Measurements from ENCODE around the gene DNER. TPM values are rescaled to one million over a fixed set of nuclear protein-coding genes. Genes with fewer than 3 reads are reported as not detected.

DNER gene
- polyA plus RNA-seq, 2 of the 4 experiments (the other 2 are of a cell fraction) = 0.34 to 4.2 TPM

GRCh38 chr2:229591611-229592010, 122.7 kb downstream of the DNER start:
- Histone ChIP-seq H3K4me1 (peaks cover 2% of the 10 kb centered on the region; the same call in 2 of the 3 replicates), H3K4me3 (no peak overlapping the region), H3K27ac (no peak overlapping the region), H3K4me2 (0 out of 3 replicates have a peak overlapping the region, but pooled peaks have one; percentile 3), H3K9me3 (no peaks in the 10 kb centered on the region)
- DNase-seq (ENCODE audit: low read depth in 1 of 2, low spot score in 1 of 2) (no peak), FAIRE-seq (no peak), ATAC-seq (no peak)
- WGBS (ENCODE audit: missing lambda C conversion rate) = 28% methylated on average over 9 of the region's 9 CpGs
- TF ChIP-seq E2F6 (IDR thresholded peaks at IDR 0.05; ENCODE audit: borderline replicate concordance, low read depth) (no peak), JUNB (IDR thresholded peaks at IDR 0.05) (no peak), HOXA7 (CRISPR knock-in tag; IDR thresholded peaks at IDR 0.05) (no peak), NPAS2 (CRISPR knock-in tag; IDR thresholded peaks at IDR 0.05; ENCODE audit: borderline replicate concordance) (no peak), HOXB5 (CRISPR knock-in tag; IDR thresholded peaks at IDR 0.05) (no peak), MAFK (IDR thresholded peaks at IDR 0.05; ENCODE audit: partially characterized antibody) (no peak), SMC3 (IDR thresholded peaks at IDR 0.05) (no peak), NFE2L2 (conservative IDR thresholded peaks at IDR 0.05; ENCODE audit: low read length) (no peak), PHF8 (IDR thresholded peaks at IDR 0.05; ENCODE audit: borderline replicate concordance, low read depth) (no peak), PBX3 (IDR thresholded peaks at IDR 0.05) (no peak), ZSCAN20 (CRISPR knock-in tag; IDR thresholded peaks at IDR 0.05) (no peak), KDM5A (IDR thresholded peaks at IDR 0.05) (no peak), HMGXB4 (CRISPR knock-in tag; IDR thresholded peaks at IDR 0.05; ENCODE audit: borderline replicate concordance) (no peak), JUN (IDR thresholded peaks at IDR 0.05) (no peak)
- CTCF ChIA-PET = interaction anchor here (1.5 kb wide), 1 partner anchor 168 kb away, joined by 3 read pairs; no protein-coding TSS in a partner anchor
- POLR2A ChIA-PET = no interaction called here

GRCh38 chr2:229586746-229587705, 127.3 kb downstream of the DNER start:
- ATAC-seq = peak; percentile 99 to 100
- Histone ChIP-seq H3K4me2 (peak overlapping the region; percentile 80), H3K4me3 (peak overlapping the region; percentile 32; the same call in 2 of the 3 replicates), H3K27ac (peak overlapping the region; percentile 72 to 78), H3K4me1 (peaks cover 11% of the 10 kb centered on the region; the same call in 2 of the 3 replicates), H3K9me3 (no peaks in the 10 kb centered on the region)
- CTCF ChIA-PET = interaction anchor here (0.5 to 4.3 kb wide), 43 partner anchors 9 to 1874 kb away, joined by 3 to 63 read pairs (median 4); no protein-coding TSS in a partner anchor
- FAIRE-seq = no peak
- TF ChIP-seq SMC3 (IDR thresholded peaks at IDR 0.05) (peak; percentile 96), CTCF (IDR thresholded peaks at IDR 0.05) (peak; percentile 87), HOXB5 (CRISPR knock-in tag; IDR thresholded peaks at IDR 0.05) (no peak), RNF2 (IDR thresholded peaks at IDR 0.05; ENCODE audit: borderline replicate concordance, low read depth) (no peak), RAD21 (conservative IDR thresholded peaks at IDR 0.05 in 1 of 2, IDR thresholded peaks at IDR 0.05 in 1 of 2) (peak; percentile 97)
- peak; percentile 76 to 77 for DNase-seq (ENCODE audit: low read depth in 1 of 2, low spot score in 1 of 2)
- POLR2A ChIA-PET = interaction anchor here (1.2 kb wide), 1 partner anchor 156 kb away, joined by 7 read pairs; no protein-coding TSS in a partner anchor
- 18% methylated on average over 19 of the region's 20 CpGs for WGBS (ENCODE audit: missing lambda C conversion rate)
